NOMO-1 treated with dmso at 0.1 percent for 144 hours (cell line): ENCODE measurements around the gene CD46.
A peak's percentile ranks its signal among the peaks of the same experiment; 100 is the strongest.

ENCODE experiments used
- DNase-seq: peaks from one replicate; lab custom pipeline; 2025; ENCODE audit not compliant: unreplicated experiment; lab: John Stamatoyannopoulos, UW

Gene CD46

GRCh38 chr1:207794861-207795260 is 43.0 kb downstream of the CD46 start:
- no peak for DNase-seq

DNA sequence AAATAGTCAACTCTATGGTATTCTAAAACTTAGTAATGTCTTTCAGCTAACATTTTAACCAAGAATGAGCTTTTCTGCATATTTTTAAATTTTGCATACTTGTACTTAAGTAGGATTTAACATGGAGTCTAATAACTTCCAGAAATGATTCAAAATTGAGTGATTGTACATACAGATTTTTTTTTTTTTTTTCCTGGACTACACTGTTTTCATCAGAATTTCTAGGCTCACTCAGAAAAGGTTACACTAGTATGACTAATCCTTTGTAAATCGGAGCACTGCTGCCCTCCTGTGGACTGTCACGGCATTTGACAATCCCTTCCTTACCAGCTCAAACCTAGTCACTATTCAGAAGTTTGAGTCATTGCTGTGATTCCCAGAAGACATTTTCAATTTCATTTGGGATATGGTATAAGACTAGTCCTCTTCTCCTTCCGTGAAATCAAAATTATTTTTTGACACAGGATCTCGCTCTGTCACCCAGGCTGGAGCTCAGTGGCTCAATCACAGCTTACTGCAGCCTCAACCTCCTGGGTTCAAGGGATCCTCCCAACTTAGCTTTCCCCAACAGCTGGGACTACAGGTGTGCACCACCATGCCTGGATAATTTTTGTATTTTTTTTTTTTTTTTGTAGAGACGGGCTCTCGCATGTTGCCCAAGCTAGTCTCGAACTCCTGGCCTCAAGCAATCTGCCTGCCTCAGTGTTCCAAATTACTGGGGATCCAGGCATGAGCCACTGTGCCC is 45.5 kb downstream of the CD46 start:
- peak; percentile 22 for DNase-seq

DNA sequence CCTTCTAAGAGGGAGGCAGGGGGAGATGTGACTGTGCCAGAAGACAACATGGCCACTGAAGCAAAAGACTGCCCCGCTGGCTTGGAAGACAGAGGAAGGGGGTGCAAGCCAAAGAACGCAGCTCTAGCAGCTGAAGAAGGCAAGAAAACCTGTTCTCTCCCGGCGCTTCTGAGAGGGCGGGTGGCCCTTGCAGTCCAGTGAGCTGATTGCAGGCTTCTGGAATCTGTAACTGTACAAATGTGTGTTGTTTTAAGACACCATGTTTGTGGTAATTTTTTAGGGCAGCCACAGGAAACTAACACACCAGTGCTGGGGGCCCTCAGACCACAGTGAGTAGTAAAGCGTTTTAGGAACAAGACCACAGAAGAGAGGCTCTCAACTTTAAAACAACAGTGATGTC is 47.0 kb downstream of the CD46 start:
- DNase-seq: no peak

DNA sequence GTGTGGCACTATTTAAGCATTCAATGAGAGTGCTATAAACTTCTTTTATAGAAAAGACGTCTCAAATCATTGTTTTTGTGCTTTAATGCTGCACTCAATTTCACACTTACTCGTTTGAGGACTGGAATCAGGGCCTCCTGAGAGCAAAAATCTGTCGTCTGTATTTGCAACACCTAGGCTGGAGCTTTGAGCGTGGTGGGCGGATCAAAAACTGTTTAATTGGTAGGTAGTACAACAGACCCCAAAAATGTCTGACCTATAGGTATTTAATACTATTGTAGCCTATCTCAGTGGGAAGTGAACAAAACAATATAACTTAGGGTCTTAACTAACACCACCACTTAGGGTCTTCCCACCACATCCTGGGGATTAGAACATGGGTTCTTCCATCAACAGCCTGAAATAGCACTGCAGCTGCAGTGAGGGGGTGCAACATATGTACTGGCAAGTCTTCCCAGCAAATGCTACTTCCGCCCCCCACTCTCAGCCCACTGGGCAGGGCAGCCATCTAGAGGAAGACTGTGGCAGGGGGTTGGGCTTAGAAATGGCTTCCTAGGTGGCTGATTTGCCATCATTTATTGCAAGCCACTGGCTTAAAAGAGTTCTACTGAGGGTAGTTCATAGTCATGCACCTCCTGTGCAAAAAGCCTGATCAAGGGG is 48.3 kb downstream of the CD46 start:
- DNase-seq: no peak

DNA sequence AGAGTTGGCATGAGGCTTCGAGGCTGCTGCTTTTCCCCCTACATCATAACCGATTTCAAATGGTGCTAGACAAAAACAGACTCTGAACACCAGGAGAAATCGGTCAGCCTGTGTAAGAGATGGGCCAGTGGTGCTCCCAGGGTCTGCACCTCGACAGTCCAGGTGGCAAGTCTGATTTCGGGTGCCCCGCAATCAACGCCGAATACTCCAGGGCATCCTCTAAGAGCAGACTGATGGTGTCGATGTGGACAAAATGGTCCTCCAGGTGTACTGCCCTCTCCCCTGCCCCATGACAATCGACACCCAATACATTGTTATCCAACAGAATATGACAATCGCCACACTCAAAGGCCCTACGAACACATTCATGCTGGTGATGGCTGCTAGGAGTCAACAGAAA is 50.0 kb downstream of the CD46 start:
- no peak for DNase-seq

- no peak for DNase-seq
Observed at GRCh38 chr1:207803678-207804077, 51.8 kb downstream of the CD46 start.

GRCh38 chr1:207804721-207805468 is 53.0 kb downstream of the CD46 start:
- DNase-seq: no peak

DNA sequence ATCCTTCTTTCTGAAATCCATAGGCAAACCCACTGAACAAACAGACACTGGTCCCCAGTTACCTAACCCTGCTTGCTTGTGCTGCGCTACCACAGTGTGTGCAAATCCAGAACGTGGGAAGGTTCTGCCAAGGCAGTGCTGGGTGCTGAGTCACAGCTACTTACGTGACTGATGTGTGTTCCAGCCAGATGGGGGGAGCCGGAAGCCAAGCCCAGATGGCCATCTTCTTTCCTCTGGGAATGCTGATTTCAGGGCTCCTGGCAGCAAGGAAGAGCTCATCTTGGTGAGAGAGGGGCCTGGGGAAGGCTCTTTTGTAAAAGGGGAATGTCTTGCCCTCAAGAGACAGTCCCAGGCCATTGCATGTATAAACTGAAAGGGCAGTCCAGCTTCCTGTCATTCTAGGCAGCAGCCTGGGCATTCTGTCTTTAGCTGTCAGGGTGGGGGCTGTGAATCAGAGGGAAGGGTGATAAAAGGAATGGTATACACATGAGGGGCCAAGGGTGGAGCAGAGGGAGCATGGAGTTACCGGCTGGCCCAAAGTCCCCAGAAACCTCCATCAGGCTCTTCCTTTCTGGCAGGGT is 54.1 kb downstream of the CD46 start:
- no peak for DNase-seq

DNA sequence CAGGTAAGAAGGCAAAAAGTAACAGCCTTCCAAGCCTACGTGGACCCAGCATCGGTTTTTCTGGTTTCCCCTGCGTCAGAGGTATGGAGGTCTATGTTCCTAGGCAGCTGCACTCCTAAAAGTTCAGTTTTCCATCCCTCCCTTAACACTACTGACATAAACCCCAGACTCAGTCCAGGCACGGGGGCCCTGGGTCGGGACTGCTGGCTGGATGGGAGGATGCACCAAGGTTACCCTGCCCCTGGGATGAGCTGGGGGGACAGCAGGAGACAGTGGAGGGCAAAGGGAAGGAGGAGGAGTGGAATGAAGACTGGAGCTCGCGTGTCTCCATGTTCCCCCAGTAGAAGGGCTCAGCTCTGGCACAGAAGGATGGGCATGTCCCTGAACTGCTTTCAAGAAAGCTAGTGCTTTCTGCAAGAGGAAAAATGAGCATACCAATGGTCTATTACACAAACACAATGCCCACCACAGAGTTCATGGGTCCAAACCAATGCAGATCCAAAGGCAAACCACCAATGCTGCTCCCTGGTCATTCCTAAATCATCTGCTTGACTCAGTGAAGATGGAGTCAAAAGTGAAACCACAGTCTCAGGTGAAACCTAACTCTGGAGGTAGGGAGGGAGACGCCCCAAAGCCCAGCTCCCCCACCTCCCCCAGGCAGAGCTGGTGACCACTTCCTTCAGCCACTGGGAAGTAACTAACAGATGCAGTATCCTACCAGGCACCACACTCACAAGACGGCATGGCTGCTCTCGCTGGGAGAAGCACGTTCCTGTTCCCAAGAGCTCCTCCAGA is 54.9 kb downstream of the CD46 start:
- no peak for DNase-seq

DNA sequence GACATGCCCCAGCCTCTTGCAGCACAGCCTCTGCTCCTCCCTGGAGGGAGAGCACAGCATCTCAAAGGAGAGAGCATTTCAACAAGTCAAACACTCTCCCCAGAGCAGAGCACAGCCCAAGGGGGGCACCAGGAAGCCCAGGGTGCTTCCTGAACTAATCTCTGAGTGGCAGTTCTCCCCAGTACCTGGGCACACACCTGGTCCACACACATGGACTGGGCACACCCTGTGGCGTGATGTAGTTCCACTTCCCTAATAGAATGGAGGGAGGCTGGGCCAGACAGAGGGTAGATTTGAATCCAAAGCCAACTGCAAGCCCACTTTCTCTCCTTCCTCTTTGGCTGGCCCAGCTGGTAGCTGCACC is 55.5 kb downstream of the CD46 start:
- peak; percentile 60 for DNase-seq

DNA sequence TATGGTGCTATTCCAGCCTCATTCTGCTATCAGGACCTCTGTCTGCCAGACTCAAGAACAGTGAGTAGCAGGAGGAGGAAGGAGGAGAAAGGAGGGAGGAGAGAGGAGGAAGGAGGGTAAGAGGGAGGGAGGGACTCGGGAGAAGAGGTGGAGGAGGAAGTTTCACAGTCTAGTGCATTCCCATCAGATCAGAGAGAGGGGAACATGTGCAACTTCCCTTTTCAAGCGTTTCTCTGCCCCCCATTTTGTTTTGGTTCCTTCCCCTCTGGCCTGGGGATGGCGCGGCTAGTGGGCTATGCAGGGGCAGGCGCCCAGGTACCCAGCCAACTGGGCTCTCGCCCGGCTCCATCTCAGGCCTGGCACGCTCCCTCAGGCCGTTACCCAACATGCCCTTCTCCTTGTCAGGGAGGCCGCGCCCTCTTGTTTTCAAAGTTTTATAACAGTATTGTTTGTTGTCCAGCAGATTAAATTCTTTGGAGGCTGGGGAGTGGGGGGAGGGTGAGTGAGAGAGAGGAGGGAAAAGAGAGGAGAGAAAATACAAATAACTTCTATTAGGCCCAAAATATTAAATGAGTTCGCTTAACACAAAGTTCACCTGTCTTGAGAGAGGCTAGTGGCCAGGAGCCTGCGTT is 56.0 kb downstream of the CD46 start:
- DNase-seq: peak; percentile 60

- DNase-seq: no peak
Observed at GRCh38 chr1:207808322-207808705, 56.5 kb downstream of the CD46 start.

DNA sequence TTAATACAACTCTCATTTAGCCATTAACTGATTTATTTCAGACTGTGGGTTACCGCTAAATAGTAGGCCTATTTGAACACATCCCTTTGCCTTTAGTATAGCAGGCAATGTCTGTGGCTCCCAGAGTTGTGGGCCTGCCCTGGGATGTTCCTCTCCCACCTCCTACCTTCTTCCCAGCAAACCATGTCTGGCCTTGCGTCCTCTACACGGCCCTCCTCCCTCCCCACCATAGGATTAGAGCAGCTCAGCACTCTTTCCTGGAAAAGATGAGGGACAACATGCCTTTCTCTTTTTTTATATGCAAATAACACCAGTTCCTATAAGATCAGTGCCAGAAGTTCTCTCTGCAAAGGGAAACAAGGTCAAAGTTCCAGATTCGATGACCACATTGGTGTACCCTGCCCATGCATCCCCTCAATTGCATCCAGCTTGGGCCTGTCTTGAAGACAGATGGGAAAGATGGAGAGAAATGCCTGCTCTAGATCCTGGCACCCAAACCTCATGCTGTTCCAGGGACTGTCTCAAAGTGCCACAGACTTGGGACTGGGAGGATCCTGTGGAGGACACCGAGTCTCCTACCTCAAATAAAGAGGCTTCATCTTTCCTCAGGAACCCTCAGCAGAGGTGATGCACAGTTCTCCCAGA is 57.2 kb downstream of the CD46 start:
- DNase-seq: no peak

GRCh38 chr1:207810173-207810572 is 58.3 kb downstream of the CD46 start:
- no peak for DNase-seq

DNA sequence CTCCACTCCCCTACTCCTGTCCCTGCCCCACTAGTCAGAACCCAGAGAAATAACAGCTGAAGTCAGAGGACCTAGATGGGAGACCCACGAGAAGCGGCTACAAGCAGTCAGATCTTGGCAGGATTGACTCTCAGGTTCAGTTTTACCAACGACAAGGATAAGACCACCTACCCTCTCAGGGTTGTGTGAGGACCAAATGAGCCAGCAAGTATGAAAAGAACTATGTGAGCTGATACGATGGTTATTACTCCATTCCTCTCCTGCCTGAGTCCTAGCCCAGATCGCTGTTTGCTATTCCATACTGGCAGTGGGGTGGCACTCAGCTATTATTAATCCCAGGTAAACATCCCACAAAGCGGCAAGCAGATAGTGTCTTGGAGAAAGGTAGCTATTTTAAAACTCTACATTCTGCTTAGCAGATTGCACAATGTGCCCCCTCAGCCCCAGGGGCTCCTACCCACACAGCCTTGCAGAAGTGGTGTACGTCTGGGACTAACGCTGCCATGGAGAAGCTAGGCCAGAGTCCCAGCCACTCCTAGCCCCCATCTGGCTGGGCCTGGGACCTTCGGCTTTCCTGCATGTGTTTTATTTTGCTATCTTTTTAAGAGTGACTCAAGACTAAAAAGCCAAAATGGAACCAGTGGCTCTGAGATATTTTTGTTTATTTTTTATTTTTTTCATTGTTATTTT is 58.9 kb downstream of the CD46 start:
- DNase-seq: no peak

GRCh38 chr1:207811319-207811718 is 59.5 kb downstream of the CD46 start:
- no peak for DNase-seq

DNA sequence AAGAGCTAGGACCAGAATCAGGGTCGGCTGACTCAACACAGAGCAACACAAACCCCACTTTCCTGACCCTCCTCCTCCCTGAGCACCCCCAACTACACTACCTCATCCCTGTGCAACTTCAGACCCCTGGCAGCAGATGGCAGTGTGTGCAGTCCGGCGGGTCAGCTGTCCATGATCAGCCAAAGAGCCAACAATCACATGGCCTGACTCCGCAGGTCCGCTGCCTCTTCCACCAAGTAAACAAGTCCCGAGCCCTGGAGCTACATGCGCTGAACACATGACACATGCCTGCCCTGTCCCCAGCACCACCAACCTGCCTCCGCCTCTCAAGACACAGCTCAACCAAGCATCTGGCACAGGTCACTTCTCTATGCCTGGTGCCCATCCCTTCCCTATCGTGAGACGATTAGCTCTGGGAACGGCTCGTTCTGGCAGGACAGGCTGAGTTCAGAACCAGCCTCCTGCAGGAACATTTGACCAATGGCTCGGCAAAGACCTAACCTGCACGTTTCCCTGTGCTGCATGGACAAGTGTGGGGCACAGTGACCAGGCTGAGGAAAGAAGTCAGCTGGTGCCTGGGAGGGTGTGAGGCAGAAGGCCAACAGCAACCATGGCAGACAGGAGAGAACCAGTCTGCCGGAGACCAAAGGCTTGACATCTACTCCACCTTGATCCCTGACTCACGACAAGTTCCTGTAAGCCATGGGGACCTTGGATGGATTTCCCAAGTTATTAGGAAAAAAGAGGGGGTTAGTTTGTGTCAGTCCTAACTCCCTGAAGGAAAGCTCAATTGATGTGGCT is 60.3 kb downstream of the CD46 start:
- no peak for DNase-seq

DNA sequence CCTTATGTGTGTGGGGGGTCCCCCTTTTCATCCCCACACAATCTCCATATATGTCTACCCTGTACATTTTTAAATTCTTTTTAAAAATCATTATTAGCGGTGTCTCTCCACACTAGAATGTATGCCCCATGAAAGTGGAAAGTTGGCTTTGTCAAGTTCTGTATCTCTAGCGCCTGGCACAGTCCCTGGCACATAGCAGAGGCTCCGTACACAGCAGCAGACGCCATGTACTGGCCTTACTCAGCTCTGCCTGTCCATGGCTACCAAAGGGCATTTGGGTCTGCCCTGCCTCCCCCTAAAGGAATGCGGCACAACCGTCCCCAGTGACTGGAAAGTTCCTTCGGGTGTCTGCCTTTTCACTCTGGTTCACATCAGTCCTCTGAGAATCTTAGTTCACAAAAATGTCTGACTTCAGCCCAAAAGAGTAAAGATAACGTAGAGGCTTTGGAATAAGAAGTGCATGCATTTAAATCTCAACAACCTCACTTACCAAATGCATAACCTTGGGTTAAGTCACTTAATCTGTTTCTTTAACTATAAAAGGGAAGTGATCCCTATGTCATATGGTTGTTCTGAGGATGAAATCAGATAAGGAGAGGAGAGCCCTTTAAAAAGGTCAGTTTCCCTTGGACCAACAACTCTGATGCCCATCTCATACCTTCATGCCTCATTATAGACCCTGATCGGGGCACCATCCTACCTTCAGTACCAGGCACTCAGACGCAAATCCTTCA is 61.1 kb downstream of the CD46 start:
- DNase-seq: no peak
